Osteocyte (in vitro differentiated cells): ENCODE results near the gene GTF3C1. TPM values are rescaled to one million over a fixed set of nuclear protein-coding genes. Genes with fewer than 3 reads are reported as not detected.

ENCODE experiments used
- DNase-seq: peaks from one replicate; pipeline ENCODE4 v3.0.0; 2021; ENCODE audit warnings: mixed read lengths; ENCODE audit not compliant: unreplicated experiment; ENCODE audit errors: extremely low spot score
- H3K27ac Mint-ChIP-seq: one replicate; pipeline ENCODE4 v1.8.0; 2021; ENCODE audit warnings: mild to moderate bottlenecking, mixed read lengths; ENCODE audit not compliant: unreplicated experiment
- H3K27me3 Mint-ChIP-seq: one replicate; pipeline ENCODE4 v1.8.0; 2021; ENCODE audit warnings: mixed read lengths; ENCODE audit not compliant: unreplicated experiment
- H3K36me3 Mint-ChIP-seq: one replicate; pipeline ENCODE4 v1.8.0; 2021; ENCODE audit warnings: mixed read lengths; ENCODE audit not compliant: unreplicated experiment
- H3K4me1 Mint-ChIP-seq: one replicate; pipeline ENCODE4 v1.8.0; 2021; ENCODE audit warnings: mixed read lengths; ENCODE audit not compliant: unreplicated experiment
- H3K4me3 Mint-ChIP-seq: one replicate; pipeline ENCODE4 v1.8.0; 2021; ENCODE audit warnings: mild to moderate bottlenecking, moderate library complexity, mixed read lengths; ENCODE audit not compliant: unreplicated experiment
- H3K9me3 Mint-ChIP-seq: one replicate; pipeline ENCODE4 v1.8.0; 2021; ENCODE audit warnings: mixed read lengths; ENCODE audit not compliant: unreplicated experiment
- CTCF ChIP-seq: fragments of 200-600 bp; sonication (generic); IDR thresholded peaks from 2 replicates; pipeline ENCODE4 v1.5.0; 2021; ENCODE audit warnings: antibody characterized with exemption, mild to moderate bottlenecking, moderate library complexity
- total RNA-seq: library from RNA; stranded (reverse); gene quantifications from 2 replicates; pipeline ENCODE4 v1.2.1, GENCODE V29; 2021

The GTF3C1 gene
- total RNA-seq, 1 donor from 2014 or later, result 92.3 TPM

- Mint-ChIP-seq H3K4me3 (no peak overlapping the region), H3K27me3 (no peaks in the 10 kb centered on the region)
Measured at GRCh38 chr16:27506771-27507170, 42.9 kb downstream of the GTF3C1 start.

GRCh38 chr16:27505297-27506236 is 44.1 kb downstream of the GTF3C1 start:
- Mint-ChIP-seq H3K27me3 (no peaks in the 10 kb centered on the region), H3K4me1 (peaks cover 9% of the 10 kb centered on the region), H3K36me3 (peaks cover 60% of the 10 kb centered on the region), H3K9me3 (no peaks in the 10 kb centered on the region), H3K4me3 (no peak overlapping the region), H3K27ac (no peak overlapping the region)
- TF ChIP-seq CTCF, result no peak
- no peak for DNase-seq

More at GRCh38 chr16:27506771-27507170, 42.9 kb downstream of the GTF3C1 start:
- no peak overlapping the region for H3K27ac Mint-ChIP-seq
- H3K4me1 Mint-ChIP-seq, result peaks cover 9% of the 10 kb centered on the region
- DNase-seq, result no peak
- peaks cover 56% of the 10 kb centered on the region for H3K36me3 Mint-ChIP-seq
- no peaks in the 10 kb centered on the region for H3K9me3 Mint-ChIP-seq
- TF ChIP-seq CTCF, result no peak

GRCh38 chr16:27503662-27504061 is 46.1 kb downstream of the GTF3C1 start:
- Mint-ChIP-seq H3K27ac (peak overlapping the region; percentile 63), H3K4me3 (no peak overlapping the region), H3K27me3 (no peaks in the 10 kb centered on the region), H3K9me3 (no peaks in the 10 kb centered on the region), H3K4me1 (peaks cover 9% of the 10 kb centered on the region), H3K36me3 (peaks cover 65% of the 10 kb centered on the region)
- no peak for DNase-seq
- no peak for TF ChIP-seq CTCF

- no peak overlapping the region for H3K4me3 Mint-ChIP-seq
- H3K4me1 Mint-ChIP-seq, result peaks cover 9% of the 10 kb centered on the region
- peaks cover 68% of the 10 kb centered on the region for H3K36me3 Mint-ChIP-seq
- no peak overlapping the region for H3K27ac Mint-ChIP-seq
- DNase-seq, result no peak
- no peaks in the 10 kb centered on the region for H3K9me3 Mint-ChIP-seq
- TF ChIP-seq CTCF, result no peak
- no peaks in the 10 kb centered on the region for H3K27me3 Mint-ChIP-seq
Measured at GRCh38 chr16:27500801-27501200, 48.9 kb downstream of the GTF3C1 start.

GRCh38 chr16:27499659-27500055 is 50.1 kb downstream of the GTF3C1 start:
- peaks cover 9% of the 10 kb centered on the region for H3K4me1 Mint-ChIP-seq
- H3K27ac Mint-ChIP-seq, result no peak overlapping the region
- H3K27me3 Mint-ChIP-seq, result no peaks in the 10 kb centered on the region
- no peaks in the 10 kb centered on the region for H3K9me3 Mint-ChIP-seq
- H3K4me3 Mint-ChIP-seq, result no peak overlapping the region
- DNase-seq, result no peak
- H3K36me3 Mint-ChIP-seq, result peaks cover 67% of the 10 kb centered on the region
- TF ChIP-seq CTCF, result no peak
